ENCODE results near the gene MAP4. TPM values are rescaled to one million over a fixed set of nuclear protein-coding genes. Genes with fewer than 3 reads are reported as not detected.

MAP4 gene
- total and polyA plus RNA-seq, 4 donors, result 16.6 to 41.4 (median 30.8) TPM

DNA sequence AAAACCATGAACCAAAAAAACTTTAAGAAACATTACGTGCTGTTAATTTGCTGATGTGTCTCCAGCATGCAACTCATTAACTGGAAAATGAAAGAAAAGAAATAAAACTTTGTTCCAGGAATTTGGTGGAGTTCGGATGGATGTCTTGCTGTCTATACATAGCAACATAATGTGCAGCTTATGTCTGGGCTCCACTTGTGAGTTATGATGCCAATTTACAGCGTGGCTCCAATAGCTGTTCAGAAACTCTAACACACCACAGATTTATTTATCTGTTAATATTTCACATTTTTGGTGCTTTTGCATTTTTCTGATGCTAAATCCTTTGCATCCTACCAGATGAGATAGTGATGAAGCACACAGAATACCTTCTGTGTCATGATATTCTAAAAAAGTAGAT lies 45.1 kb downstream of the MAP4 start:
- no peak overlapping the region for H3K9ac ChIP-seq (ENCODE audit: low read depth in 1 of 2, low read length in 2 of 2)
- TF ChIP-seq, protein P1, sequence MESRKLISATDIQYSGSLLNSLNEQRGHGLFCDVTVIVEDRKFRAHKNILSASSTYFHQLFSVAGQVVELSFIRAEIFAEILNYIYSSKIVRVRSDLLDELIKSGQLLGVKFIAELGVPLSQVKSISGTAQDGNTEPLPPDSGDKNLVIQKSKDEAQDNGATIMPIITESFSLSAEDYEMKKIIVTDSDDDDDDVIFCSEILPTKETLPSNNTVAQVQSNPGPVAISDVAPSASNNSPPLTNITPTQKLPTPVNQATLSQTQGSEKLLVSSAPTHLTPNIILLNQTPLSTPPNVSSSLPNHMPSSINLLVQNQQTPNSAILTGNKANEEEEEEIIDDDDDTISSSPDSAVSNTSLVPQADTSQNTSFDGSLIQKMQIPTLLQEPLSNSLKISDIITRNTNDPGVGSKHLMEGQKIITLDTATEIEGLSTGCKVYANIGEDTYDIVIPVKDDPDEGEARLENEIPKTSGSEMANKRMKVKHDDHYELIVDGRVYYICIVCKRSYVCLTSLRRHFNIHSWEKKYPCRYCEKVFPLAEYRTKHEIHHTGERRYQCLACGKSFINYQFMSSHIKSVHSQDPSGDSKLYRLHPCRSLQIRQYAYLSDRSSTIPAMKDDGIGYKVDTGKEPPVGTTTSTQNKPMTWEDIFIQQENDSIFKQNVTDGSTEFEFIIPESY (IDR thresholded peaks at IDR 0.05), result no peak
- no peak for TF ChIP-seq SP1 (IDR thresholded peaks at IDR 0.05)
- no peak for TF ChIP-seq EGR1 (IDR thresholded peaks at IDR 0.05; ENCODE audit: low read depth in 2 of 2)
- TF ChIP-seq, protein P2, sequence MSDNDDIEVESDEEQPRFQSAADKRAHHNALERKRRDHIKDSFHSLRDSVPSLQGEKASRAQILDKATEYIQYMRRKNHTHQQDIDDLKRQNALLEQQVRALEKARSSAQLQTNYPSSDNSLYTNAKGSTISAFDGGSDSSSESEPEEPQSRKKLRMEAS (IDR thresholded peaks at IDR 0.05), result no peak
- TF ChIP-seq NR2F2 (IDR thresholded peaks at IDR 0.05), result no peak
- no peak for DNase-seq (ENCODE audit: low spot score)

DNA sequence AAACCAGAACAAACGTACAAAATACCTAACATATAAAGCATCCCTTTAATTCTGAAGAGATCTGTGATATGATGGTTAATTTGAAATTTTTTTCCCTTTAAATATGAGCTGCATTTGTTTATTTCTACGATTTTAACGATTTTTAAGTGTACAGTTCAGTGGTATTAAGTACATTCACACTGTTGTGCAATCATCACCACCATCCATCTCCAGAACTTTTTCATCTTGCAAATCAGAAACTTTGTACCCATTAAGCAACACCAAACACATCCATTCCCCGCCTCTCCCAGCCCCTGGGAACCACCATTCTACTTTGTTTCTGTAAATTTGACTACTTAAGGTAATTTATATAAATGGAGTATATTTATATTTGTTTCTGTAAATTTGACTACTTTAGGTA lies 51.5 kb downstream of the MAP4 start:
- WGBS, result 39% methylated on average over 4 of the region's 4 CpGs
- Histone ChIP-seq H3K4me1 (ENCODE audit: control insufficient read depth in 4 of 4, insufficient read depth in 4 of 4, low read length in 3 of 4) (peaks cover 13 to 34% (median 33%) of the 10 kb centered on the region in 4 donors), H3K27ac (ENCODE audit: low read depth in 1 of 2, low read length in 2 of 2) (peak overlapping the region in 1 of 2 donors; percentile 14), H3K9me3 (ENCODE audit: control insufficient read depth in 4 of 4, low read length in 3 of 4) (no peaks in the 10 kb centered on the region), H3K9ac (ENCODE audit: low read depth in 1 of 2, low read length in 2 of 2) (no peak overlapping the region), H3K27me3 (ENCODE audit: control insufficient read depth in 4 of 4, insufficient read depth in 4 of 4, low read length in 3 of 4) (no peaks in the 10 kb centered on the region), H3K36me3 (ENCODE audit: control insufficient read depth in 4 of 4, insufficient read depth in 3 of 4, low read depth in 1 of 4, low read length in 3 of 4) (no peaks in the 10 kb centered on the region), H3K4me3 (ENCODE audit: low read depth in 1 of 3, low read length in 3 of 3) (no peak overlapping the region)
- TF ChIP-seq, protein P3, sequence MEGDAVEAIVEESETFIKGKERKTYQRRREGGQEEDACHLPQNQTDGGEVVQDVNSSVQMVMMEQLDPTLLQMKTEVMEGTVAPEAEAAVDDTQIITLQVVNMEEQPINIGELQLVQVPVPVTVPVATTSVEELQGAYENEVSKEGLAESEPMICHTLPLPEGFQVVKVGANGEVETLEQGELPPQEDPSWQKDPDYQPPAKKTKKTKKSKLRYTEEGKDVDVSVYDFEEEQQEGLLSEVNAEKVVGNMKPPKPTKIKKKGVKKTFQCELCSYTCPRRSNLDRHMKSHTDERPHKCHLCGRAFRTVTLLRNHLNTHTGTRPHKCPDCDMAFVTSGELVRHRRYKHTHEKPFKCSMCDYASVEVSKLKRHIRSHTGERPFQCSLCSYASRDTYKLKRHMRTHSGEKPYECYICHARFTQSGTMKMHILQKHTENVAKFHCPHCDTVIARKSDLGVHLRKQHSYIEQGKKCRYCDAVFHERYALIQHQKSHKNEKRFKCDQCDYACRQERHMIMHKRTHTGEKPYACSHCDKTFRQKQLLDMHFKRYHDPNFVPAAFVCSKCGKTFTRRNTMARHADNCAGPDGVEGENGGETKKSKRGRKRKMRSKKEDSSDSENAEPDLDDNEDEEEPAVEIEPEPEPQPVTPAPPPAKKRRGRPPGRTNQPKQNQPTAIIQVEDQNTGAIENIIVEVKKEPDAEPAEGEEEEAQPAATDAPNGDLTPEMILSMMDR (IDR thresholded peaks at IDR 0.05; ENCODE audit: low read depth, low read length, missing input control), result no peak
- TF ChIP-seq HNF4A (conservative IDR thresholded peaks at IDR 0.05) (peak; percentile 83 to 88), RXRA (IDR thresholded peaks at IDR 0.05) (peak; percentile 84 to 95), HNF4G (IDR thresholded peaks at IDR 0.05) (peak; percentile 55), FOXA2 (IDR thresholded peaks at IDR 0.05) (no peak), NR2F2 (IDR thresholded peaks at IDR 0.05) (no peak), JUND (IDR thresholded peaks at IDR 0.05) (peak in 1 of 2 donors; percentile 41), SP1 (IDR thresholded peaks at IDR 0.05) (peak; percentile 21), RAD21 (IDR thresholded peaks at IDR 0.05) (no peak), YY1 (IDR thresholded peaks at IDR 0.05) (peak; percentile 86)
- TF ChIP-seq, protein P1 (IDR thresholded peaks at IDR 0.05), result peak; percentile 28
- TF ChIP-seq, protein P4, sequence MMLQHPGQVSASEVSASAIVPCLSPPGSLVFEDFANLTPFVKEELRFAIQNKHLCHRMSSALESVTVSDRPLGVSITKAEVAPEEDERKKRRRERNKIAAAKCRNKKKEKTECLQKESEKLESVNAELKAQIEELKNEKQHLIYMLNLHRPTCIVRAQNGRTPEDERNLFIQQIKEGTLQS (IDR thresholded peaks at IDR 0.05), result no peak
- TF ChIP-seq, protein P5, sequence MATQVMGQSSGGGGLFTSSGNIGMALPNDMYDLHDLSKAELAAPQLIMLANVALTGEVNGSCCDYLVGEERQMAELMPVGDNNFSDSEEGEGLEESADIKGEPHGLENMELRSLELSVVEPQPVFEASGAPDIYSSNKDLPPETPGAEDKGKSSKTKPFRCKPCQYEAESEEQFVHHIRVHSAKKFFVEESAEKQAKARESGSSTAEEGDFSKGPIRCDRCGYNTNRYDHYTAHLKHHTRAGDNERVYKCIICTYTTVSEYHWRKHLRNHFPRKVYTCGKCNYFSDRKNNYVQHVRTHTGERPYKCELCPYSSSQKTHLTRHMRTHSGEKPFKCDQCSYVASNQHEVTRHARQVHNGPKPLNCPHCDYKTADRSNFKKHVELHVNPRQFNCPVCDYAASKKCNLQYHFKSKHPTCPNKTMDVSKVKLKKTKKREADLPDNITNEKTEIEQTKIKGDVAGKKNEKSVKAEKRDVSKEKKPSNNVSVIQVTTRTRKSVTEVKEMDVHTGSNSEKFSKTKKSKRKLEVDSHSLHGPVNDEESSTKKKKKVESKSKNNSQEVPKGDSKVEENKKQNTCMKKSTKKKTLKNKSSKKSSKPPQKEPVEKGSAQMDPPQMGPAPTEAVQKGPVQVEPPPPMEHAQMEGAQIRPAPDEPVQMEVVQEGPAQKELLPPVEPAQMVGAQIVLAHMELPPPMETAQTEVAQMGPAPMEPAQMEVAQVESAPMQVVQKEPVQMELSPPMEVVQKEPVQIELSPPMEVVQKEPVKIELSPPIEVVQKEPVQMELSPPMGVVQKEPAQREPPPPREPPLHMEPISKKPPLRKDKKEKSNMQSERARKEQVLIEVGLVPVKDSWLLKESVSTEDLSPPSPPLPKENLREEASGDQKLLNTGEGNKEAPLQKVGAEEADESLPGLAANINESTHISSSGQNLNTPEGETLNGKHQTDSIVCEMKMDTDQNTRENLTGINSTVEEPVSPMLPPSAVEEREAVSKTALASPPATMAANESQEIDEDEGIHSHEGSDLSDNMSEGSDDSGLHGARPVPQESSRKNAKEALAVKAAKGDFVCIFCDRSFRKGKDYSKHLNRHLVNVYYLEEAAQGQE (IDR thresholded peaks at IDR 0.05), result no peak
- TF ChIP-seq, protein P2 (IDR thresholded peaks at IDR 0.05), result no peak
- DNase-seq (ENCODE audit: low spot score), result no peak

More for the DNA sequence above, 45.1 kb downstream of the MAP4 start:
- H3K4me1 ChIP-seq (ENCODE audit: control insufficient read depth in 4 of 4, insufficient read depth in 4 of 4, low read length in 3 of 4), result no peaks in the 10 kb centered on the region
- no peaks in the 10 kb centered on the region for H3K36me3 ChIP-seq (ENCODE audit: control insufficient read depth in 4 of 4, insufficient read depth in 3 of 4, low read depth in 1 of 4, low read length in 3 of 4)
- no peak overlapping the region for H3K4me3 ChIP-seq (ENCODE audit: low read depth in 1 of 3, low read length in 3 of 3)
- WGBS, result 94% methylated on average over 3 of the region's 3 CpGs
- no peak overlapping the region for H3K27ac ChIP-seq (ENCODE audit: low read depth in 1 of 2, low read length in 2 of 2)
- H3K9me3 ChIP-seq (ENCODE audit: control insufficient read depth in 4 of 4, low read length in 3 of 4), result no peaks in the 10 kb centered on the region
- no peaks in the 10 kb centered on the region for H3K27me3 ChIP-seq (ENCODE audit: control insufficient read depth in 4 of 4, insufficient read depth in 4 of 4, low read length in 3 of 4)

All from liver (tissue), 9 donors.